ENCODE measurements around the gene ARHGAP45. TPM values are rescaled to one million over a fixed set of nuclear protein-coding genes. Genes with fewer than 3 reads are reported as not detected.

ARHGAP45 gene
- total and polyA plus RNA-seq, 2 of the 8 experiments (the other 6 are each of a cell fraction or from before 2014, with no cell fraction given) = 31.4 to 41.8 TPM

- no peak overlapping the region for H3K56ac ChIP-seq (replicated peaks; ENCODE audit: insufficient read length, low read depth, low read length)
- H3K79me2 ChIP-seq (ENCODE audit: control insufficient read depth in 1 of 2, insufficient read depth in 2 of 2, low read length in 2 of 2) = no peaks in the 10 kb centered on the region; a peak in 1 of 4 replicates
- no peak overlapping the region for H4K5ac ChIP-seq (ENCODE audit: insufficient read length, low read depth, low read length)
- H2BK15ac ChIP-seq (ENCODE audit: low read length) = no peak overlapping the region
- no peak overlapping the region for H3K14ac ChIP-seq (ENCODE audit: insufficient read length)
- H2BK5ac ChIP-seq (ENCODE audit: low read depth, low read length) = no peak overlapping the region
- POLR2A ChIA-PET (ENCODE audit: partially characterized antibody) = interaction anchor here (0.6 to 10.3 kb wide), 14 partner anchors 10 to 553 kb away, joined by 3 to 116 read pairs (median 4); partner anchors contain the start of genes ABCA7, ARHGAP45 and GPX4
- no peak overlapping the region for H3K27ac ChIP-seq (ENCODE audit: low read depth, low read length)
- H3K9me3 ChIP-seq (ENCODE audit: insufficient read depth in 2 of 2, low read depth in 1 of 2, low read length in 1 of 2) = no peaks in the 10 kb centered on the region
- CTCF ChIA-PET (ENCODE audit: partially characterized antibody) = interaction anchor here (1.0 to 2.5 kb wide), 5 partner anchors 12 to 179 kb away, joined by 3 to 8 read pairs (median 6); no protein-coding TSS in a partner anchor
- WGBS, 2 experiments (ENCODE audit: extremely low coverage in 1 of 2, insufficient coverage in 1 of 2, insufficient read length in 1 of 2, insufficient replicate concordance in 2 of 2, low coverage in 1 of 2, low lambda C conversion rate in 2 of 2, missing lambda C conversion rate in 1 of 2) = 87% methylated on average over 22 of the region's 27 CpGs; no CpG with 5 or more reads in 1 of the 2 experiments
- no peak overlapping the region for H3K9ac ChIP-seq (replicated peaks in 1 of 4; ENCODE audit: extremely low read depth in 1 of 4, low read depth in 3 of 4, low read length in 3 of 4)
- peaks cover 4 to 60% (median 27%) of the 10 kb centered on the region in 4 experiments; a peak in 7 of 8 replicates for H3K36me3 ChIP-seq (ENCODE audit: control insufficient read depth in 2 of 4, insufficient read depth in 4 of 4, low read length in 3 of 4)
- no peaks in the 10 kb centered on the region; a peak in 1 of 7 replicates for H3K4me1 ChIP-seq (replicated peaks in 1 of 4; ENCODE audit: control insufficient read depth in 3 of 4, insufficient read depth in 4 of 4, low read length in 3 of 4)
- no peak overlapping the region for H3K4ac ChIP-seq (replicated peaks; ENCODE audit: insufficient read length, low read depth, low read length)
- H3K79me1 ChIP-seq (ENCODE audit: low read depth, low read length) = no peaks in the 10 kb centered on the region; the same call in none of the 2 replicates
- no peak overlapping the region for H4K91ac ChIP-seq (replicated peaks; ENCODE audit: insufficient read length, low read length)
- FAIRE-seq (no peak), DNase-seq (ENCODE audit: low read depth in 1 of 2, low spot score in 2 of 2) (no peak)
- no peak overlapping the region for H2AK5ac ChIP-seq (ENCODE audit: low read depth, low read length)
- no peak overlapping the region for H3K18ac ChIP-seq (ENCODE audit: extremely low read depth, low read length)
- no peak overlapping the region for H4K8ac ChIP-seq (ENCODE audit: extremely low read depth, insufficient read depth, low read length)
- H4K20me1 ChIP-seq (replicated peaks in 1 of 2; ENCODE audit: control insufficient read depth in 1 of 2, insufficient read depth in 2 of 2, low read length in 2 of 2) = peaks cover 2 to 20% of the 10 kb centered on the region in 2 experiments
- no peaks in the 10 kb centered on the region; a peak in 1 of 7 replicates for H3K27me3 ChIP-seq (replicated peaks in 1 of 4; ENCODE audit: control insufficient read depth in 3 of 4, extremely low read depth in 1 of 4, insufficient read depth in 3 of 4, low read length in 3 of 4)
- H3K4me2 ChIP-seq (ENCODE audit: insufficient read depth in 1 of 2, low read depth in 2 of 2, low read length in 2 of 2) = no peak overlapping the region
- H3K23ac ChIP-seq (ENCODE audit: insufficient read length) = no peak overlapping the region
- TF ChIP-seq FOSL1 (IDR thresholded peaks at IDR 0.05; ENCODE audit: insufficient read depth, low read depth, low read length) (no peak), POLR2AphosphoS5 (IDR thresholded peaks at IDR 0.05; ENCODE audit: low read depth, low read length) (peak; percentile 71; the same call in 1 of the 2 replicates)
- H2BK20ac ChIP-seq (ENCODE audit: low read length) = no peak overlapping the region
- no peak overlapping the region for H3K4me3 ChIP-seq (ENCODE audit: extremely low read depth in 1 of 4, insufficient read depth in 2 of 4, low read depth in 3 of 4, low read length in 4 of 4)
- no peak overlapping the region for H2BK120ac ChIP-seq (replicated peaks; ENCODE audit: low read depth, low read length)
- H3K23me2 ChIP-seq (ENCODE audit: low read depth, low read length) = no peaks in the 10 kb centered on the region
- no peak overlapping the region for H2BK12ac ChIP-seq (ENCODE audit: low read depth, low read length)
- no peak overlapping the region for H2AFZ ChIP-seq (ENCODE audit: low read length)
These were observed 20.9 kb downstream of the ARHGAP45 start for GRCh38 chr19:1087813-1088415.
